ENCODE measurements around the gene COX15.
"Not testable (repeated sequence)": the region's sequence is repeated elsewhere in the genome, so short reads cannot be mapped to it uniquely, and the experiment has no call there.

COX15 gene

DNA sequence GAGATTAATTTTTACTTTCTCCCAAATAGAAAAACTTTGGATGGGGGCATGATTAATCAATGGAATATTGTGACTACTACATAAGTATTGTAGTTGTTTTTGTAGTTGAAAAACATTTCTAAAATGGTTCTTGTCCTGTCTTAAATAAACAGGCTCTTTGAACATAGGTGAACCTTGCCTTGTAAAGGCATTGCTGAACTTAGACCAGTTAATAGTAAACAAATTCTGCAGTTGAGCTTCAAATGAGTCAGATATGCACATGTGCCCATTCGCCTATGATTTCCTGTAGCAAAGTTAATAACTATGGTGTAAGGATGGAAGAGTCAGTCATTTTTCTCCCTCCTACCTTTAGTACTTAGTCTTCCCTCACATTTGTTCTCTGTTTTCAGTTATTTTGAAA lies 22.7 kb upstream of the COX15 start:
- peaks cover 59% of the 10 kb centered on the region for H3K36me3 Mint-ChIP-seq
- no peak for DNase-seq
- no peaks in the 10 kb centered on the region for H3K4me1 Mint-ChIP-seq
- H3K9me3 Mint-ChIP-seq = no peaks in the 10 kb centered on the region
- H3K27ac Mint-ChIP-seq = no peak overlapping the region
- no peaks in the 10 kb centered on the region for H3K27me3 Mint-ChIP-seq
- H3K4me3 Mint-ChIP-seq = no peak overlapping the region
- CTCF ChIA-PET = interaction anchor here (0.7 kb wide), 1 partner anchor 15 kb away, joined by 3 read pairs; no protein-coding TSS in a partner anchor

- no peak for DNase-seq
- H3K36me3 Mint-ChIP-seq = peaks cover 45% of the 10 kb centered on the region
- no peaks in the 10 kb centered on the region for H3K27me3 Mint-ChIP-seq
- CTCF ChIA-PET = no interaction called here
- no peaks in the 10 kb centered on the region for H3K9me3 Mint-ChIP-seq
- H3K4me3 Mint-ChIP-seq = no peak overlapping the region
- H3K27ac Mint-ChIP-seq = no peak overlapping the region
- no peaks in the 10 kb centered on the region for H3K4me1 Mint-ChIP-seq
Observed at GRCh38 chr10:99750641-99751040, 18.7 kb upstream of the COX15 start.

- no peak for DNase-seq
- peaks cover 39% of the 10 kb centered on the region for H3K36me3 Mint-ChIP-seq
- no peak overlapping the region for H3K27ac Mint-ChIP-seq
- H3K4me3 Mint-ChIP-seq = no peak overlapping the region
- no peaks in the 10 kb centered on the region for H3K9me3 Mint-ChIP-seq
- CTCF ChIA-PET = no interaction called here
- H3K27me3 Mint-ChIP-seq = no peaks in the 10 kb centered on the region
- no peaks in the 10 kb centered on the region for H3K4me1 Mint-ChIP-seq
Observed at GRCh38 chr10:99748823-99749451, 17.0 kb upstream of the COX15 start.

GRCh38 chr10:99746166-99746565 lies 14.2 kb upstream of the COX15 start:
- CTCF ChIA-PET = interaction anchor here (1.2 kb wide), 1 partner anchor 14 kb away, joined by 3 read pairs; the partner anchor contains the start of gene CUTC
- H3K27ac Mint-ChIP-seq, H3K4me3 Mint-ChIP-seq, H3K9me3 Mint-ChIP-seq, H3K4me1 Mint-ChIP-seq, DNase-seq, H3K27me3 Mint-ChIP-seq: not testable (repeated sequence)
- peaks cover 60% of the 10 kb centered on the region for H3K36me3 Mint-ChIP-seq

DNA sequence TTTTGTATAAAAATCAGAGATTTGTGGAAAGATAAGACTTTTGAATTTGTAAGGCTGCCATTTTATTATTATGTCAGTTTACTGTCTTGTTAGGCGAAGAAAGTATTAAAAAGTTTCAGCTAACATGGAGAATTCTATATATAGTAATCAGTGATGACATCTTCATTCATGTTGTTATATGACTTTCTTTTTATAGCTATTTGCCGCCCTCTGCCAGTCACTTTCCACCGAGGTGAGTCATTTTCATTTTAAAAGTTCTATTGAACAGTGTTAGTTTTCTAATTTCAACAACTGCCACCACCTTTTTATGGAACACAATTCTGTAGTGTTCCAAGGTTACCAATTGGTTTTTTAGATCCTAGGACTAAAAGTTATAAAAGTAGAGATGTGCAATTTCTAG lies 11.9 kb upstream of the COX15 start:
- CTCF ChIA-PET = interaction anchor here (1.7 kb wide), 1 partner anchor 11 kb away, joined by 7 read pairs; the partner anchor contains the start of genes COX15 and CUTC
- peaks cover 66% of the 10 kb centered on the region for H3K36me3 Mint-ChIP-seq
- peaks cover 2% of the 10 kb centered on the region for H3K4me1 Mint-ChIP-seq
- H3K27me3 Mint-ChIP-seq = no peaks in the 10 kb centered on the region
- H3K4me3 Mint-ChIP-seq = no peak overlapping the region
- H3K9me3 Mint-ChIP-seq = peaks cover 18% of the 10 kb centered on the region
- no peak for DNase-seq
- no peak overlapping the region for H3K27ac Mint-ChIP-seq

DNA sequence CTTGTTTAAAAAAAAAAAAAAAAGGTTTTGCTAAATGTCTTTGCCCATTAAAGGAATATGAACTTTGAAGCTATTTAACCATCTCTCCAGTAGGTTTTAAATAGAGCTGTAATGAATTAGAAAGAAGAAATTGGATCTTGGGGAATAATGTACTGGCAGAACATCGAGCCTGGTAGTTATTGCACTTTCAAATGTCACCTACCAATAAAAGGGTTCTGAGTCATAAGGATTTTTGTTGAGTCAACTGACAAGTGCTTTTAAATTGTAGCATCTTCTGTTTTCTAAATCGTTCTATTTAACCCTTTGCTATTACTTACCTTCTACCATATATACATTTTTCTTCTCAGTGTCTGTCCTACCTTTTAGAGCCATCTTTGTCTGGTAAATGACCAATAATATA lies 10.8 kb upstream of the COX15 start:
- H3K4me3 Mint-ChIP-seq = no peak overlapping the region
- CTCF ChIA-PET = interaction anchor here (1.7 kb wide), 1 partner anchor 10 kb away, joined by 7 read pairs; the partner anchor contains the start of genes COX15 and CUTC
- peaks cover 65% of the 10 kb centered on the region for H3K36me3 Mint-ChIP-seq

DNA sequence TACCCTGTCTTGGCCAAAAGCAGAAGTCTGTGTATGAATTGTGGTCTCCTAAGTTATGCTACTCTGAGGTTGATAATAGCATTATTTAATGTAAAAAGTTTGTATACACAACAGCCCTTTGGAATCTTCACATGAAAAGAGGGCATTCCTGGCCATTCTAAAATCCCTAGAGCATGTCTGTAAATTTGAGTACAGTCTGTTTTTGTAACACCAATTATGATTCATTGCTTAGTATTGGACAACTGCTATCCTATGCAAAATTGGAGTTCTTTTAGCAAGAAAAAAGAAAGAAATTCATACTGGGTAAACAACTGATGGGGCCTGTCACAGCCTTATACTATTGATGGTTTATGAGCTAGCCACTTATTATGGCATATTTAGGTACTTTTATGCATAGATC lies 10.3 kb upstream of the COX15 start:
- CTCF ChIA-PET = no interaction called here
- Mint-ChIP-seq H3K27me3 (no peaks in the 10 kb centered on the region), H3K4me3 (no peak overlapping the region), H3K36me3 (peaks cover 69% of the 10 kb centered on the region), H3K4me1 (peaks cover 5% of the 10 kb centered on the region), H3K9me3 (peaks cover 18% of the 10 kb centered on the region), H3K27ac (no peak overlapping the region)
- DNase-seq = no peak

More for the DNA sequence above, 10.8 kb upstream of the COX15 start:
- no peak for DNase-seq
- Mint-ChIP-seq H3K27me3 (no peaks in the 10 kb centered on the region), H3K4me1 (peaks cover 2% of the 10 kb centered on the region), H3K27ac (no peak overlapping the region), H3K9me3 (peaks cover 18% of the 10 kb centered on the region)

- no peak overlapping the region for H3K27ac Mint-ChIP-seq
- H3K4me1 Mint-ChIP-seq = peaks cover 6% of the 10 kb centered on the region
- H3K4me3 Mint-ChIP-seq = no peak overlapping the region
- no peaks in the 10 kb centered on the region for H3K27me3 Mint-ChIP-seq
- CTCF ChIA-PET = interaction anchor here (1.9 kb wide), 1 partner anchor 9 kb away, joined by 5 read pairs; the partner anchor contains the start of genes COX15 and CUTC
- no peak for DNase-seq
- H3K9me3 Mint-ChIP-seq = peaks cover 18% of the 10 kb centered on the region
- peaks cover 72% of the 10 kb centered on the region for H3K36me3 Mint-ChIP-seq
Observed at GRCh38 chr10:99740933-99741559, 9.1 kb upstream of the COX15 start.

DNA sequence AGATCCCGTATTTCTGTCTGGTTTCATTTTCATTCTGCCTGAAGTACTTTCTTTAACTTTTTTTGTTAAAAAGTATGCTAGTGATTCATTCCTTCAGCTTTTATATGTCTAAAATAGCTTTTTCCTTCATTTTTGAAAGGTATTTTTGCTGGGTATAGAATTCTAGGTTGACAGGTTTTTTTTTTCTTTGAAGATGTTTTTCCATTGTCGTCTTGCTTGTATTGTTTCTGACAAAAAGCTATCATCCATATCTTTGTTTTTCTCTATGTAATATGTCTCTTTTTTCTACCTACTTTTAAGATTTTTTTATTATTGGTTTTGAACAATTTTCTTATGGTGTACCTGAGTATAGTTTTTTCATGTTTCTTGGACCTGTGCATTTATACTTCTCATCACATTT lies 8.3 kb upstream of the COX15 start:
- H3K27ac Mint-ChIP-seq = no peak overlapping the region
- peaks cover 10% of the 10 kb centered on the region for H3K4me1 Mint-ChIP-seq
- CTCF ChIA-PET = interaction anchor here (1.9 kb wide), 1 partner anchor 8 kb away, joined by 5 read pairs; the partner anchor contains the start of genes COX15 and CUTC
- H3K36me3 Mint-ChIP-seq = peaks cover 77% of the 10 kb centered on the region
- peaks cover 18% of the 10 kb centered on the region for H3K9me3 Mint-ChIP-seq
- DNase-seq = no peak
- H3K4me3 Mint-ChIP-seq = no peak overlapping the region
- H3K27me3 Mint-ChIP-seq = no peaks in the 10 kb centered on the region

- DNase-seq, H3K9me3 Mint-ChIP-seq, CTCF ChIA-PET, H3K27ac Mint-ChIP-seq, H3K27me3 Mint-ChIP-seq, H3K4me3 Mint-ChIP-seq: not testable (repeated sequence)
- Mint-ChIP-seq H3K36me3 (peaks cover 35% of the 10 kb centered on the region), H3K4me1 (peaks cover 37% of the 10 kb centered on the region)
Observed at GRCh38 chr10:99734111-99734510, 2.2 kb upstream of the COX15 start.

DNA sequence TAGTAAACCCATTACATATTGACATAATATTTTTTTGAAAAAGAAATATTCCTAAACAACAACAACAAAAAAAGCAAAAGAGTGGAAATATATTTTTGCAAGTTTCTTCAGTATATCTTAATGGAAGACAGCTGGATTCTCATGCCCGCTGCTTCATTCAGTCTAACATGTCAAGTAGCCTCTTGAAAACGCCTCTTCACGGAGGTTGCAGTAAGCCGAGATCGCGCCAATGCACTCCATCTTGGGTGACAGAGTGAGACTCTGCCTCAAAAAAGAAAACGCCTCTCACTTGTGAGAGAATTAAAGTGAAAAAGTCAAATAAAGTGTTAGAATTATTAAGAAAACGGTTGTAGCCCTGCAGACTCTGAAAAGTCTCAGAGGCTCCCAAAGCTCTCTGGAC lies 1.4 kb upstream of the COX15 start:
- H3K4me1 Mint-ChIP-seq = peaks cover 41% of the 10 kb centered on the region
- H3K4me3 Mint-ChIP-seq = peak overlapping the region; percentile 58
- H3K27me3 Mint-ChIP-seq = no peaks in the 10 kb centered on the region
- CTCF ChIA-PET = interaction anchor here (1.2 kb wide), 1 partner anchor 20 kb away, joined by 3 read pairs; no protein-coding TSS in a partner anchor
- H3K27ac Mint-ChIP-seq = peak overlapping the region; percentile 76
- no peak for DNase-seq
- no peaks in the 10 kb centered on the region for H3K9me3 Mint-ChIP-seq
- peaks cover 33% of the 10 kb centered on the region for H3K36me3 Mint-ChIP-seq

DNA sequence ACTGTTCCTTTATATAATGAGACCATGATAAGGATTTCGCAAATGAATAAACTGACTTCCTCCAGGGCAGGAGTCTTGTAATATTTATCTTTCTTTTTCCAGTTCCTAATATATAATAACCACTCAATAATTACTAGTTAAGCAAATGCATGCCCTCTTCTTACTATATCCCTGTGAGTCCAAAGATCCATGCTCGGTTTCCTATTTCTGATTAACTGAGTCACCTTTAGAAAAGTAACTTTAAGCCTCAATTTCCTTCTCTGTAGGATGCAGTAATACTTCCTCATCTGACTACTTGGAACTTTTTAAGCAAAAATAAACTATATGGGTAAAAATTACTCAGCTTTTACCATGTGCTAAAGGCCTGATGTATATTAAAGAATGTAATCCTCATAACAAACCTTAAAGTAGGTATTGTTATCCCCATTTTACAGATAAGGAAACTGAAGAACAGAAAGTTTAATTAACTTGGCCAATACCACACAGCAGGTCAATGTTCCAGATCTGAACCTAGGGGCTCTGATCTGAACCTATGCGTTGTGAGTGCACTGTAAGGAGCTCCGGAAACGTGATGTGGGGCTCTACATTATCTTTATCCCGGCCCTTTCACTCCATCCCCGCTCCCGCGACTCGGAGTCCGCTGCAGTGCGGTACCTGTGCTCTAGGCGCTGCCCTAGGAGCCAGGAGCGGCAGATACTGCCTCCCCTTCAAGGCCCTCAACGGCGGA lies 458 bp downstream of the COX15 start:
- Mint-ChIP-seq H3K27ac (peak overlapping the region; percentile 100), H3K27me3 (no peaks in the 10 kb centered on the region), H3K4me3 (peak overlapping the region; percentile 99), H3K4me1 (peaks cover 37% of the 10 kb centered on the region), H3K9me3 (no peaks in the 10 kb centered on the region), H3K36me3 (peaks cover 34% of the 10 kb centered on the region)
- CTCF ChIA-PET = interaction anchor here (0.9 to 1.5 kb wide), 6 partner anchors 9 to 314 kb away, joined by 3 to 7 read pairs (median 3); no protein-coding TSS in a partner anchor
- no peak for DNase-seq

GRCh38 chr10:99730026-99730425 lies 1.9 kb downstream of the COX15 start:
- Mint-ChIP-seq H3K4me1 (peaks cover 31% of the 10 kb centered on the region), H3K27me3 (no peaks in the 10 kb centered on the region), H3K9me3 (no peaks in the 10 kb centered on the region), H3K36me3 (peaks cover 33% of the 10 kb centered on the region), H3K4me3 (no peak overlapping the region), H3K27ac (no peak overlapping the region)
- DNase-seq = no peak
- CTCF ChIA-PET = interaction anchor here (0.7 to 1.1 kb wide), 2 partner anchors 9 to 48 kb away, joined by 3 to 4 read pairs; no protein-coding TSS in a partner anchor

GRCh38 chr10:99720387-99720786 lies 11.5 kb downstream of the COX15 start:
- CTCF ChIA-PET = interaction anchor here (0.6 to 1.0 kb wide), 2 partner anchors 10 to 12 kb away, joined by 3 to 4 read pairs; no protein-coding TSS in a partner anchor

More at GRCh38 chr10:99720387-99720786, 11.5 kb downstream of the COX15 start:
- Mint-ChIP-seq H3K27ac (no peak overlapping the region), H3K27me3 (no peaks in the 10 kb centered on the region), H3K9me3 (no peaks in the 10 kb centered on the region), H3K36me3 (peaks cover 47% of the 10 kb centered on the region), H3K4me1 (no peaks in the 10 kb centered on the region), H3K4me3 (no peak overlapping the region)
- DNase-seq = no peak

Data from activated naive CD4-positive, alpha-beta T cell treated with anti-CD3 and anti-CD28 coated beads, Interleukin-2, amount 10 ng/mL, durations not matched to agents 7 days and 5 days (primary cell).